Cardiac fibroblast (primary cell): ENCODE data around the gene NOP56.

Source experiments
- DNase-seq, 2 donors: peaks; one replicate each; pipeline versions ENCODE4 v3.0.0 to v3.0.0-alpha.2; 2010; ENCODE audit warnings: low read depth in 2 of 2
- H3K4me3 ChIP-seq, 2 donors: replicated peaks in 1 of 2; 1 replicate in 1 of 2; 2 replicates in 1 of 2; pipeline ENCODE4 v1.5.1; 2011; ENCODE audit warnings: low read depth in 2 of 2, low read length in 2 of 2, mild to moderate bottlenecking in 2 of 2, moderate library complexity in 1 of 2
- CTCF ChIP-seq: IDR thresholded peaks from one replicate; pipeline ENCODE4 v1.5.1; 2011; ENCODE audit warnings: low read depth, mild to moderate bottlenecking, low read length, inconsistent platforms

NOP56 gene

DNA sequence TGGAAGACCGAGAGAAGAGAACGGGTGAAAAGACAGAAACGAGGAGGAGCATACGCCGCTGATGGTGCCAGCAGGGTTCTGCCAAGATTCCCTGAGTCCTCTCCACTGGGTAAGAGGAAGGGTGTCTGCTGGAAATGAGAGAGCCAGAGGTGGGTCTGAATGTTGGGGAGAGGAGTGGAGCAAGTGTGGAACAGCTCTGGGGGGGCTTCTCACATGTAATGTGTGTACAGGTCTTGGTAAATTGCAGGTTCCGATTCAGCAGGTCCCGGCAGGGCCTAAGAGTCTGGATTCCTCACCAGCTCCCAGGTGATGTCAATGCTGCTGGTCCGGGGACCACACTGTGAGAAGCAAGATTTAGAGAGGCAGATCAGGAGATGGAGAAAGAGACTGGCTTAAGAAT, 38.7 kb downstream of the NOP56 start:
- H3K4me3 ChIP-seq: no peak overlapping the region
- DNase-seq: no peak
- no peak for TF ChIP-seq CTCF

DNA sequence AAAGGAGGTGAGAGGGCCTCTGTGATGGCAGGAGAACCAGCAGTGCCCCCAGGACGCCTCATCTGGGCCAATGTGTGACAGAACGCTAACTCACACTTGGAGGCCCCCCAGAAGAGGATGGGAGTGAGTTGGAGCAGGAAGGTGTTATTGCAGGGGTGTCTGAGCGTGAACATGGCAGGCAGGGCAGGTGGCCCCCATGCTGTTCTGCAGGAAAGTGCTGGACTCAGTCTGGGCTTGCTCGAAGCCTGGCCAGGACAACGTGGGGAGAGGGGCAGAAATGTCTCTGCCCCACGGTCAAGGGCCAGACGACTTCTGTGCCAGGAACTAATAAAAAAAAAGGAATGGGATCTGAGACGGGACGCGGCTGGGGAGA, 39.2 kb downstream of the NOP56 start:
- H3K4me3 ChIP-seq: no peak overlapping the region

DNA sequence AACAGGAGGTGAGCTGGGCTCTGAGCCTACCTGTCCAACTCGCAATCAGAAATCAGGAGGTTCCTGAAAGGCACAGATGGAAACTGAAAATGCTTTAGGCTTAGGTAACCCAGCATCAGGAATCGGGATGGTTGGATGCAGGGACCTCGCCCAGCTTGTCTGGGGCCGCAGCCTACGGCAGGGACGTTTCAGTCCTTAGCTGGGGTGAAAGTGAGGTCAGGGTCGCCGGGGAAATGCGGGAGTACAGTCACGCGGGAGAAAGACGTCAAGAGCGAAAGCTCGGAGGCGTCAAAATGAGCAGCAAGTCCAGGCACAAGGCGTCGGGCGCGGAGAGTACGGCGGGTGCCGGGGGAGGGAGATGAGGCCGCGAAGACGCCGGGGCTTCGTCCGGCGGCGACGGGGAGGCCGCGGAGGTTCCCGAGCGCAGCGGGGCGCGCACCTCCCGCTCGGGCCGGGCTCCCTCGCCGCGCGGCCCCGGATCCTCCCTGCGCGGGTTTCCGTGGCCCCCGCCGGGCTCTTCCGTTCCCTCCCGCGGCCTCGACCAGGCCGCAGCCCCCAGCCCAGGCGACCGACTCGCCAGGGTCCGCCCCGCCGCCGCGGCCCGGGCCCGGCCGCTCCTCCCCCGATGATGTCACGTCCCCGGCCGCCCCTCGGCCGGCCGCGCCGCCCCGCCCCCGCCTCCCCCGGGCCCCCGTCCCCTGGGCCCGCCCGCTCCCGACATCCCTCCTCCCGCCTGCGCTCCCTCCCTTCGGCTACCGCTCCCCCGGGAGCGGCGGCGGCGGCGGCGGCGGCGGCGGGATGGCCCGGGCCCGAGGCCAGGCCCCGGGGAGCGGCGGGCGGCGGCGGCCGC, 39.8 kb downstream of the NOP56 start, which contains the start of gene EBF4:
Gene EBF4, plus strand, starts transcription at position 745 of the 850 bp plus-strand sequence. CDS start 866 bp downstream, outside the sequence.
- DNase-seq: peak; percentile 8 to 34
- TF ChIP-seq CTCF: no peak
- peak within 1 kb of the TSS; percentile 18 to 25 for H3K4me3 ChIP-seq

More for the DNA sequence above, 39.2 kb downstream of the NOP56 start:
- no peak for DNase-seq
- no peak for TF ChIP-seq CTCF

GRCh38 chr20:2692886-2693285, 40.5 kb downstream of the NOP56 start:
- DNase-seq: no peak
- TF ChIP-seq CTCF: no peak
- no peak overlapping the region for H3K4me3 ChIP-seq

DNA sequence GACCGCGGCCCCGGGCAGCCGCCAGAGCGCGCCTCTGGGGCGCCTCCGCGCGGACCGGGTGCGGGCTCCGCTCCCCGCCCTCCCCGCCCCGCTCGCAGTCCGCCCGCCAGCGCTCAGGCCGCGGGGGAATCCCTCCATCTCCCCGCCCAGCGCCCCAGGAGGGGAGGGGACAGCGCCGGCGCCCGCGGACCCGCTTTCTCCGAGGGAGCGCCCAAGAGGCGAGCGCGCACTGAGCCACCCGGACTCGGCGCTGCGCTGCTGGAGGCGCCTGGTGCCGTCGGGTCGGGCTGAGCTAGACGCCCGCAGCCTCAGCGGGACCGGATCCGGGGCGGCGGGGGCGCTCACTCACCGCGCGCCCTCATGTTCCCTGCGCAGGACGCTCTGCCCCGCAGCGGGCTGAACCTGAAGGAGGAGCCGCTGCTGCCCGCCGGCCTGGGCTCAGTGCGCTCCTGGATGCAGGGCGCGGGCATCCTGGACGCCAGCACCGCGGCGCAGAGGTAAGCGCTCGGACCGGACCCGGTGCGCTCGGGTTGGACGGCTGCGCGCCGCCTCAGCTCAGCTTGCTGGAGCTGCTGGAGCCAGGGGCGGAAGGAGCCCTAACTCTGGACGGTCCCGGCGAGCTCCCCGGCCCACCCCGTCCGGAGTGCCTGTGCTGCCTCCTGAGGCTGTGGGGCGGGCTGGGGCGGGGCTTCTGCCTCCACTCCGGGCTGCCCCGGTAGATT, 41.0 kb downstream of the NOP56 start:
- peak overlapping the region in 1 of 2 donors; percentile 14 for H3K4me3 ChIP-seq
- TF ChIP-seq CTCF: no peak
- peak in 1 of 2 donors; percentile 3 for DNase-seq

DNA sequence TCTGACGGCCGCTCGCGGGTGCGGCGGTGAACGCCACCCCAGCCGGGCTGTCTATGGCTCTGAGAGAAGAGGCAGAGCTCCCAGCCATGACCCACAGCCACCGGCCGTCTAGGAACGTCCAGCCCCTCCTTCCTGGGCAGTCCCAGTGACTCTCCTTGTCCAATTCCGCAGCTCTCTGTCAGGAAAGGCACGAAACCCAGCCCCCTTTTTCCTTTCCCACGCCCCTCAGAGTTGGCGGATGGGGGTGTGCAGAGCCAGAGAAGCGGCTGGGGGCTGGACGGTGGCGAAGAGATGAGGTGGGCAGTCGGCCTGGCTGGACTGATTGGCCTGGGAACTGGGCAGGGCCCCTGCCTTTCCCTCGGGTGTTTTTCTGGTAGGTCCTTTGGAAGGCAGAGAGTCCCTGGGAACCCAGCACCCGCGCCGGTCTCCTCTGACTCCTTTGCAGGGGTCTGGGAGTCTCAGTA, 41.6 kb downstream of the NOP56 start:
- no peak for DNase-seq
- H3K4me3 ChIP-seq: no peak overlapping the region
- no peak for TF ChIP-seq CTCF
